HPDE6-E6E7 (cell line): ENCODE results near the gene WFIKKN1.
A peak's percentile ranks its signal among the peaks of the same experiment; 100 is the strongest.

Source experiments
- DNase-seq: peaks from one replicate; pipeline ENCODE4 v3.0.0; 2011; ENCODE audit warnings: missing footprints; ENCODE audit errors: extremely low spot score

Gene WFIKKN1, protein sequence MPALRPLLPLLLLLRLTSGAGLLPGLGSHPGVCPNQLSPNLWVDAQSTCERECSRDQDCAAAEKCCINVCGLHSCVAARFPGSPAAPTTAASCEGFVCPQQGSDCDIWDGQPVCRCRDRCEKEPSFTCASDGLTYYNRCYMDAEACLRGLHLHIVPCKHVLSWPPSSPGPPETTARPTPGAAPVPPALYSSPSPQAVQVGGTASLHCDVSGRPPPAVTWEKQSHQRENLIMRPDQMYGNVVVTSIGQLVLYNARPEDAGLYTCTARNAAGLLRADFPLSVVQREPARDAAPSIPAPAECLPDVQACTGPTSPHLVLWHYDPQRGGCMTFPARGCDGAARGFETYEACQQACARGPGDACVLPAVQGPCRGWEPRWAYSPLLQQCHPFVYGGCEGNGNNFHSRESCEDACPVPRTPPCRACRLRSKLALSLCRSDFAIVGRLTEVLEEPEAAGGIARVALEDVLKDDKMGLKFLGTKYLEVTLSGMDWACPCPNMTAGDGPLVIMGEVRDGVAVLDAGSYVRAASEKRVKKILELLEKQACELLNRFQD

DNA sequence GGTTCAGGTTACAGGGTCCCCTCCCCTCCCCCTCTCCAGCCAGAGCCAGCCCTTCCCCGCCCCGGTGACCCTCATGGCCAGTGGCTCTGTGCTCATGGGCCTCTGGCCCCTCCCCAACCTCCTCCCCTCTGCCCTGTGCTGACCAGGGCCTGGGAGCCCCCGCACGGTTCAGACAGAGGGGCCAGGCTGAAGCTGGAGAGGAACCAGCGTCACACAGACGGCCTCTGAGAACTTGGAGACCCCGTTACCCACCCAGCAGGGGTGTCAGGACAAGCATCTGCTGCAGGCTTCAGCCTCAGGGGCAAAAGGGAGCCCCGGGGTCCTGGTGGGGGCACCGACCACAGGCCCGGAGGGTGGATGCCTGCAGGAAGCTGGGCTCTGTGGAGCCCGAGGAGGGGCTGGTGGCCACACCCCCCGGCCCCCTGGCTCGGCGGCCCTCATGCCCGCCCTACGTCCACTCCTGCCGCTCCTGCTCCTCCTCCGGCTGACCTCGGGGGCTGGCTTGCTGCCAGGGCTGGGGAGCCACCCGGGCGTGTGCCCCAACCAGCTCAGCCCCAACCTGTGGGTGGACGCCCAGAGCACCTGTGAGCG lies at the start of gene WFIKKN1:
Gene WFIKKN1, plus strand, starts transcription at position 171 of the 591 bp plus-strand sequence. Its CDS starts 269 bp downstream, at position 440.
- no peak for DNase-seq

DNA sequence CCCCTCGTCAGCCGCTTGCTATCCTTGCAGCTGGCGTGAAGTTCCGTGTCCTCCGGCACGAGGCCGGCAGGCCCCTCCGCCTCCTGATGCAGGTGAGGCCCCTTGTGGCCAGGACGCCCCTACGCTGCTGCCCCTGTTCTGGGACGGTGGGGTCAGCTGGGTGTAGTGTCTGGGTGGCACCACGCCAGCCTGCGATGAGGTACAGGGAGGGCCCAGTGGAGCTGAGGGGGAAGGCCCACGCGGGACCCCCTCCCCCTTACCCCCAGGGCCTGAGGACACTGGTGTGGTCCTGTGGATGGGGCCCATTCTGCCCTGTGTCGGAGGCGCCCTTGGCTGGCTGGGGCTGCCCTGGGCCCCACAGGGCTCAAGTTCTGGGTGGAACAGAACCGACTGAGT lies 48.6 kb upstream of the WFIKKN1 start:
- no peak for DNase-seq

DNA sequence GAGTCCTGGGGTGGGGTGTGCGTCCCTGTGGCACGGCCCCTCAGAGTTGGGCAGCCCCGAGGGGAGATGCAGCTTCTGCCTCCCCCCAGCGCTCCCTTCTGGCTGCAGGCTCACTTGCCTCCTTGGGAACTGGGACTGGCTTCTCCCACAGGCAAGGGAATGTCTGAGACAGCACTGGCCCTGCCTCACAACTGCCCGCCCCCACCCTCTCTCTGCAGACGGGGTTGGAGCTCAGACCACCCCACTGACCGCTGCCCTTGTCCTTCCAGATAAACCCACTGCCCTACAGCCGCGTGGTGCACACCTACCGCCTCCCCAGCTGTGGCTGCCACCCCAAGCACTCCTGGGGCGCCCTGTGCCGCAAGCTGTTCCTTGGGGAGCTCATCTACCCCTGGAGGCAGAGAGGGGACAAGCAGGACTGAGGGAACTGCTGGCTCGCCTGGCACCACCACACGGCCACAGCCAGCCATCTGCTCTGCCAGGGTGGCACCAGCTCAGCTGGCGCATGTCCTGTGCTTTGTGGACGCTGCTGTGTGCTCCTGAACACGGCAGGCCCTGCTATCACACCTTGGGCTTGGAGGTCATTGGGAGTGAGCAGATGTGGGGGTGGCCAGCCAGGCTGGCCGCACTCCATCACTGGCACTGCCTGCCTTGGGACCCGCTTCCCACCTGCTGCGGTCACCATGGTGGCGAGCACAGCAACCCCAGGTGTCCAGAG lies 48.0 kb upstream of the WFIKKN1 start:
- DNase-seq: no peak

DNA sequence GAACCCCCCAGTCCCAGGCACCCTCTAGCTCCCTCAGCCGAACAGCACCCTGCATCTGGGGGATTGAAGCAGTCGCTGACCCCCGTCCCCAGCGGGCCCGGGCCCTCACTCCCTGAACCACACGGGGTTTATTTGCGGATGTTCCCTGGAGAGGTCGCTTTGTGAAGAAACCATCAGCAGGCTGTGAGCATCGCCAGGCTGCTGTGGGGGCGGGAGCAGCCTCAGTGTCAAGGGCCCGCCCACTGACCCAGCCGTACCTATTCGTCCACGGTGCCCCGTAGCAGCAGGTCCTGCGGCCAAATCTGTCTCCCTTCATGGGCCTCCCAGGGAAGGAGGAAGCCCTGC lies 47.3 kb upstream of the WFIKKN1 start:
- no peak for DNase-seq

DNA sequence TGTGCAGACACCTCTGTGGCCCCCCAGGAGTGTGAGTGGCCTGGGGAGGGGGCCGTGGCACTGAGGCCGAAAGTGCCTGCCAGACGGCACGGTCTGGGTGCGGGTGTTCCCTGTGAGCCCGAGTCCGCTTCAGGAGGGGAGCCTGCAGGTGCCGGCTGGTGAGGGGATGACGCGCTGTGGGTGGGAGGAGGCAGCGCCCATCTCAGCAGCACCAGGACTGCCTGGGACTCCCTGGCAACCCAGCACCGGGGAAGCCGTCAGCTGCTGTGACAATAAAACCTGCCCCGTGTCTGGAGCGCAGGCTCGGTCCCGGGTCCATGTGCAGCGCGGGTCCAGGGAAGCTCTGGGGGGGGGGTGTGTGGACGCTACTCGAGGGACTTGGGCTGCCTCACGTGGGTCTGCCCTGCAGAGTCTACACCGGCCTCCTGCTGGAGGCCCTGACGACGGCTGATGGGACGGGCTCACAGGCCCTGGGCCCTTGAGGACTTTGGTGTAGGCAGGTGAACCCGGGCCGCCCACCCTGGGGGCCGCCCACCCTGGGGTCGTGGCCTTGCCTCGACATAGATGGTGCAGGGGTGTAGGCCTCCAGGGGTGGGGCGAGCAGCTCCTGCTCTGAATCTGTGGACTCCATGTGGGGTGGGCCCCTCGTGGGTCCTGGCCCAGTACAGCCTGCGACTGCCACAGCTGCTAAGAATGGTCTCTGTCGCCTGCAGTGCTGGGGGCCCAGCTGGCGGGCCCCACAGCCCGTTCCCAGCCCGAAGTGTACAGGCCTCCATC lies 46.8 kb upstream of the WFIKKN1 start:
- DNase-seq: no peak

DNA sequence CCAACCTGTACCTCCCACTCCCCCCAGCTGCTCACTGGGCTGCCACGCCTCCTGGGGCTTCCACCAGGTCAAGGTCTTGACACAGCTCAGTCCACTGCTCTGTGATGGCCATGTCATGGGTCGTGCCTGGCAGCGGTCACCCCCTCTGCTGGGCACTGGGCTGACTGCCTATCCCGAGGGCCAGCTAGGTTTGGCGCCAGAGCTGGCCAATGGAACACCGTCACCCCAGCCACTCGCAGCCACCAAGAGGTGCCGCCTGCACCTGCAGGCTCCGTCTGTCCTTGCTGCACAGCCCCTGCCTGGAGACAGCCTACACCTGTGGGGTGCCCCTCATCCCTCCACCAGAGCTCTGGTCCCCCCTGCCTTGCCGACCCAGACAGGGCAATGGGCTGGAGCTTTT lies 45.4 kb upstream of the WFIKKN1 start:
- DNase-seq: no peak

DNA sequence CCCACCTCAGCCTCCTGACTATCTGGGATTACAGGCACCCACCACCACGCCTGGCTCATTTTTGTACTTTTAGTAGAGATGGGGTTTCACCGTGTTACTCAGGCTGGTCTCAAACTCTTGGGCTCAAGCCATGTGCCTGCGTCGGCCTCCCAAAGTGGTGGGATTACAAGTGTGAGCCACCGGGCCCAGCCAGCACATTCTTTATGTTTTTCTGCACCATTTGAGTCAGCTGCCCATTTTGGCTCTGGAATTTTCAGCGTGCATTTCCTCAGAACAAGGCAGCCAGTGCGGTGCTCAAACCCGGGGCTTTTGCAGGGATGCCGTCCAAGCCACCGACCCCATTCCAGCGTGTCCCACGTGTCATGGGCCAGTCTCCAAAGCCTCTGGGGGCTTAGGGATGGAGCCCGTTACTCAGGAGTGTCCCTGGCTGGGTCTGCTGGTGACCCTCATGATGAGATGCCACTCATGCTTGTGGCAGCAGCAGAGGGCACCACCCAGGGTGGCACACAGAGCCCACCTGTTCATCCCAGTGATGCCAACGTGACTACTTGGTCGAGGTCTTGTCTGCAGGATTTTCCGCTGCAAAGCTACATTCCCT lies 44.6 kb upstream of the WFIKKN1 start:
- DNase-seq: no peak

DNA sequence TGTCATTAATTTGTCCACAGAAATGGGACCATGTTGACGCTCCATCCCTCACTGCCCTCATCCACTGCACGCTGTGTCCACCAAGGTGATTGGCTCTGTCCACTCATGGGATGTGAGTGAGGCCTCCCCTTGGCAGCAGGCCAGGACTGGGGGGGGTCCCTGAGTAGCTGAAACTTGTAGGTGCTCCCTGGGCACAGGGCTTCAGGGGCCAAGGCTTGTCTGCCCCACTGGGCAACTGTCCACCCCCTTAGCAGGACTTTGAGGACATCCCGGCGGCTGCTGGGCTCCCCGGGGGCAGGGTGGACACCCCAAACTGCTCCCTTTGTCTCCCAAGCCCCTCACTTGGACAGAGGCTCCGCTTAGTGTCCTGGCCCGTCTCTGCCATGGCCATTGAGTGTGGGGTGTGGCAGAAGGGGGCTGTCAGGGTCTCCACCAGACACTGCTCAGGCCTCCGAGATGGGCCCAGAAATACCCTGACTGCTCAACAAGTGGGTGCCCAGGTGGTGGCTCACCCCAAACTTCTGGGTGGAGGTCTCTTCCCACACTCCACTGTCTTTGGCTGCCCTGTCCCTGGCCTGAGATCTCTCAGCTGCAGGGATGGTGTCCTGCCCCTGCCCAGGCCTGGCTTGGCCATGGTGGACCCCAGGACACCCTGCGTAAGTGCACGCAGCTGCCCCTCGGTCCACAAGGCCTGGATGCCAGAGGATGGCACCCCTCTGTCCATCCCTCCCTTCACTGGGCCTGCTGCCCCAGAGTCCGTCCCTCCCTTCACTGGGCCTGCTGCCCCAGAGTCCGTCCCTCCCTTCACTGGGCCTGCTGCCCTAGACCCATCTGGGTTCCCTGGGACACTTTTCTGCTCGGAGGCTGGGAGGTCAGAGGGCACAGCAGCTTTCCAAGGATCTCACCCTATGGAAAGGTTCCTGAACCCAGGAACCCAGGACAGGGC lies 43.9 kb upstream of the WFIKKN1 start:
- no peak for DNase-seq

DNA sequence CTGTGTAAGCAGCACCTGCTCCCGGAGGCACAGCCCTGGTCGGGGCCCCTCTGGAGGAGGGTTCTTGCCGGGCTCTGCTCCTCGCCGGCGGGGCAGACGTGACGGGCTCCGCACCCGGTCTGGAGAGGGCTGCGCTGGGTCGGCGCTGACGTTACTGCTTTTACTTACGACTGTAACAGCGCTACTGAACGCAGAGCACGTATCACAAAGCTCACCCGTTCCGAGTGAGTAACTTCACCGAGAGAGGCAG lies 42.2 kb upstream of the WFIKKN1 start:
- no peak for DNase-seq

DNA sequence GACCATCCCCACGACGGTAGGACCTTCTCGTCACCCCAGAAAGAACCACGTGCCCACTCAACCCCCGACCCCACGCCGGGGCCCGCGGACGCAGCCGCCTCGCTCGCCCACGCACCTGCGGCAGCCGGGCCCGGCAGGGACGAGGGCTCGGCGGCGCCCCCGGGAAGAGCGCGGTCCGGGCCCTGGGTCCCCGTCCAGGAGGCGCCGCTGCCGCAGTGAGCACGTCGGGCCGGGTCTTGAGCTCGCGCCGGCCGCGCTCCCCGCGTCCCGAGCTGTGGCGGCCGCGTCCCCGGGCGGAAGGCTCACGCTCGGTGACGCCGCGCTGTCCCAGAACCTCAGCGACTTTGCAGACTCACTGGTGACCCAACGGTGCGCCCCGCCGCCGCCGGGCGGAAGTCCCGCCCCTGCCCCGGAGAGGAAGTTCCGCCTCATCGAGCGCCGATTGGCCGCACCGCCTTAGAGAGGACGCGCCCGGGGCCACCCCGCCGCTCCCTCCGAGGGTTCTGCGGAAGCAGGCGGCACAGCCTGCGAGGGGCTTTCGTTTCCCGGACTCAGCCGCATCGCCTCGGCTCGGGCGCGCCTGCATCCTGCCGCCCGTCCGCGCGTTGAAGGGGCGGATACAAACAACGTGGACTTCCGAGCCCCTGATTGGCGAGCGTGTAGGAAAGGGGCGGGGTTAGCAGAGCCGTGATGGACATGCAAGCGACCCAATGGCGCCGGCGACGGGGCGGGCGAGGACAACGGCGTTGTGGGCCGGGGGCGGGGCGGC lies 41.7 kb upstream of the WFIKKN1 start:
- DNase-seq: no peak

DNA sequence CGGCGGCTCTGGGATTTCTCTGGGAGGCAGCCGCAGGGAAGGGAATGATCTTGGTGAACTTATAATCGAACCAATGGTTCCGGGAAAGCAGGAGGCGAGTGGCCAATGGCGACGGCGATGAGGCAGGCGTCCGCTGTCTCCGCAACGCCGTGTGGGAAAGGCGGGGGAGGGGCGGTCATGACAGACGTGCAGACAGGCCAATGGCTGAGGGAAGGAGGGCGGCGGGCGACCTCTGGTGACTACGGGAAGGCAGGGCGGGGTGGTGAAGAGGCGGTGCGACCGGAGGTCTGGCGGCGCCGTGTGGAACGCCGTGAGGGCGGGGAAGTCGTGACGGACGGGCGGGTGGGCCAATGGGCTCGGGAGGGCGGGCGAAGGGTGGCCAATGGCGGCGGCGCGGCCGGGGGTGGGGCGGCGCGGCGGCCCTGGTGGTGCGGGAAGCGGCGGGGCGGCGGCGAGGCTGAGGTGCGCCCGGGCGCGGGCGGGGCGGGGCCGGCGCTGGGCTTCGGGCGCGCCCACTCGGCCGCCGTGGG lies 41.1 kb upstream of the WFIKKN1 start, which contains the start of gene RAB40C:
Gene RAB40C, plus strand, starts transcription at position 409 of the 530 bp plus-strand sequence. CDS start 226 bp downstream, outside the sequence.
- peak; percentile 86 for DNase-seq

DNA sequence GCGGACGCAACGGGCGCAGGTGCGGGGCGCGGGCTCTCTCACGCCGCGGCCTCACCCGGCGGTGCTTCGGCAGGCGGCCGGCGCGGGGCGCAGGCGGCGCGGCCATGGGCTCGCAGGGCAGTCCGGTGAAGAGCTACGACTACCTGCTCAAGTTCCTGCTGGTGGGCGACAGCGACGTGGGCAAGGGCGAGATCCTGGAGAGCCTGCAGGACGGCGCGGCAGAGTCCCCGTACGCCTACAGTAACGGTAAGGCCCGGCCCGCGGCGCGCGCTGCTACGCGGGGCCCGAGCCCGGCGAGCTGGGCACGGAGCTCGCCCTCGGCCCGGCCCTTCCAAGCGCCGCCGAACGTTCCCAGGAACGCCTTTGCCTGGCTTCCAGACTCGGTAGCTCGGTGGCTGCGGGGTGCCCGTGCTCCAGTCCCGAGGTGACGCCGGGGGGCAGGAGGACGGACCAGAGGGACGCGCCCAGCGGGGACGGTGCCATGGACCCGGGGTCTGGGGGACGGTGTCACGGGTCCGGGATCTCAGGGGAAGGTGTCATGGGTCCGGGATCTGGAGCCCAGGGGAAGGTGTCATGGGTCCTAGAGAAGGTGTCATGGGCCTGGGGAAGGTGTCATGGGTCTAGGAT lies 40.5 kb upstream of the WFIKKN1 start:
- DNase-seq: no peak

DNA sequence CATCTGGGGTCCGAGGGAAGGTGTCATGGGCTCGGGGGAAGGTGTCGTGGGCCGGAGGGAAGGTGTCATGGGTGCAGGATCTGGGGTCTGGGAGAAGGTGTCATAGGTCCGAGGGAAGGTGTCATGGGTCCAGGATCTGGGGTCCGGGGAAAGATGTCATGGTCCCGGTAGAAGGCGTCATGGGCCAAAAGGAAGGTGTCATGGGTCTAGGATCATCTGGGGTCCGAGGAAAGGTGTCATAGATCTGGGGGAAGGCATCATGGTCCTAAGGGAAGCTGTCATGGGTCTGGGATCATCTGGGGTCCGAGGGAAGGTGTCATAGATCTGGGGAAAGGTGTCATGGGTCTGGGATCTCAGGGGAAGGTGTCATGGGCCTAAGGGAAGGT lies 40.0 kb upstream of the WFIKKN1 start:
- no peak for DNase-seq

DNA sequence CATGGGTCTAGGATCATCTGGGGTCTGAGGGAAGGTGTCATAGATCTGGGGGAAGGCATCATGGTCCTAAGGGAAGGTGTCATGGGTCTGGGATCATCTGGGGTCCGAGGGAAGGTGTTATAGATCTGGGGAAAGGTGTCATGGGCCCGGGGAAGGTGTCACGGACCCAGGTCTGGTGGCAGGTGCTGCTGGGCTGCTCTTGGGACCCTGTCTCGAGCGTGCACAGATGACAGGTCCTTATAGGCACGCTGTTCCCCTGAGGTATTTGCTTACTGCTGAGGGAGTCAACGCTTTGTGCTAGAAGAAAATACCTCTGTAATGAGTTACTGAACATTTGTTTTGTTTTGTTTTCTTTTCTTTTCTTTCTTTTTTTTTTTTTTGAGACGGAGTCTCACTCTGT lies 39.6 kb upstream of the WFIKKN1 start:
- DNase-seq: no peak

DNA sequence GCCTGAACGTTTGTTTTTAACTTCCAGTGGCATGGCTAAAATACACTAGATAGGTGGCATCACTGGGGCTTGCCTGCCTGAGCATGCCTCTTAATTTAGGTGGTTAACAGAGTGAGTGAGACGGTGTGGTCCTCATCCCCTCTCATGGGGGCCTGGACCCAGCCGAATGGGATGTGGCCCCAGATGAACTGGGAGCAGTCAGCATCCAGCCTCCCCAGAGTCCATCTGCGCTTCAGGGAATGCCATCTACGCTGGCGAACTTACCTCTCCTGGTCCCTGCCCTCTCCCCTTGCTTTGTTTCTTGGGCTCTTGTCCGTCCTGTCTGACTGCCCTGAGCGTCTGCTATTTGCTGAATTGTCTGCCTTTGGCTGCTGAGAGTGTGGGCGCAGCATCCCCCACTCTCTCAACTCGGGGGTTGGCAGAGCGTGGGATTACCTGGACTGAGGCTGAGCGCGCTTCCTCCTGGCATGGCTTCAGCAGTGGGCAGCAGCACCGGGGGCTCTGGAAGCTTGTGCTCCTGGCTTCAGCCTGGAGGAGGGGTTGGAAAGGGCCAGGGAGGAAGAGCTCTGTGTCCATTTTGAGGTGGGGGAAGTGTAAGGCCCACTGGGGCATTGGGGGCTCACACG lies 38.8 kb upstream of the WFIKKN1 start:
- DNase-seq: no peak

DNA sequence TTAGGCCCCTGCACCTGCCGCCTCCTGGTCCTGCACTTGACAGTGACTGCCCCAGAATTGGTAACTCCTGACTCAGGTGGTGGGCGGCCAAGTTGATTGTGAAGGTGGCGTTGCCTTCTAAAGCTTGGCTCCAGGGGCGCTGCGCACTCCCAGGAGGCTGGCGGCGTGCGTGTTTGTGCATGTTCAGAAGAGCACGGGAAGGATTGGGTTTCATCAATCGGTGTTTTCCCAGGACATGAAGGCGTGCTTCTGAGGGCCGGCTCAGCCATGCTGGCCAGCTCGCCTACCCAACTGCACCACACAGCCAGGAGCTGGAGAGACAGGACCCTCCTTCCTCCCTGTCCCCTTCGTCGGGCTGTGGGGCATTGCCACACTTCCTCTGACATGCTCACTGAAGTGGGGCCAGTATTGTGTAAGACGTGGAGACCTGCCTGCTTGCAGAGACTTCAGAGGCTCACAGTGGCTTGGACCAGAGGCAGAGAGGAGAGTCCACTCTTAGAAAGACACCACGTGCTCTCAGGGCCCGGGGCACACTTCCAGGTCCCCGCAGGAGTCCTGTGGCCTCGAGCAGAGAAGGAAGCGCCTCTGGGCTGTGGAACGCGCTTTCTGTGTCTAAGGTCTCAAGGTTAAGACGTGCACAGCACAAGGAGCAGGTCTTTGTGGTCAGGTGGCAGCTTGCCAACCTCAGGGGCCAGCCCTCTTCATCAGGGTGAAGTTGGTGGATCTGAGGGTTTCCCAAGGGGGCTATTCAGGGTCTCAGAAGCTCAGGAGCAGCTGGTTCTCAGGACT lies 38.1 kb upstream of the WFIKKN1 start:
- peak; percentile 87 for DNase-seq

DNA sequence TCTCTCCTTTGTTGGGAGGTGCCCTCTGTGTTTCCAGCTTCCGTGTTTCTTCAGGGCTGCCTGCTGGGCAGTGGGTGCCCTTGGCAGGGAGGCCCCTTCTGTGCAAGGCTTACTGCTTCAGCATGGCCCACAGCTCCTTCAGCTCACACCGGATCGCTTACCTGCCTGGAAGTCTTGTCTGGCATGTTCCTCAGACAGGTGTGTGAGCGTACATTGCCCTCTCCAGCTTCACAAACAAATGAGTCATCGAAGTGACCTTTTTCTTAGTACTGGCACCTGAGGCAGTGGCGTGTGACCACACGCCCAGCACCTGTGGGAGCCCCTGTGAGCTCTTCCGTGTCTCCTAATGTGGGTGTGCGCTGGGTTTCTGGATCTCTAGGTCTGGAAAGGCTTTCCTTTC lies 37.4 kb upstream of the WFIKKN1 start:
- DNase-seq: peak; percentile 74

DNA sequence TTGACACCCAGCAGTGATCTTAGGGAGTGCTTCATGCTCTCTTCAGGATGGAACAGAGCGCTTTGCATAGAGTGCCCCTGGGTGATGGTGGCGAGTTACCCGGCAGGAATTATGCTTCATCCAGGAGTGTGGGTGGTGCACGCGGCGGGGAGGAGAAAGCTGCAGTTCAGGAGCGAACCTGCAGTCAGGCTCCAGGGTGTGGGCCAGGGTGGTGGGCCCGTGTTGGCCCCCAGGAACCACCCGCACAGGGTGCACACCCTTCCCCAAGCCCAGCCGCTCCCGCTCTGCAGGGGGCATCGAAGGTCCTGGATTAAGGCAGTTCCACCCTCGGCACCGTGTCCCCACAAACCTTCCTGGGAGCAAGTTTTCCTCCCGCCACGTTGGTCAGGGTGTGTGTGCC lies 37.0 kb upstream of the WFIKKN1 start:
- DNase-seq: no peak
